Stimulated activated CD4-positive, alpha-beta T cell treated with anti-CD3 and anti-CD28 coated beads, Interleukin-4, amount 100 ng/mL, for 48 hours (primary cell): Measurements from ENCODE around the gene TMPRSS6.
"Not testable (repeated sequence)": the region's sequence is repeated elsewhere in the genome, so short reads cannot be mapped to it uniquely, and the experiment has no call there.

Experiments used
- DNase-seq, 2 donors: peaks; one replicate each; pipeline ENCODE4 v3.0.0-alpha.2; 2020; ENCODE audit warnings: low read depth in 2 of 2

The TMPRSS6 gene

DNA sequence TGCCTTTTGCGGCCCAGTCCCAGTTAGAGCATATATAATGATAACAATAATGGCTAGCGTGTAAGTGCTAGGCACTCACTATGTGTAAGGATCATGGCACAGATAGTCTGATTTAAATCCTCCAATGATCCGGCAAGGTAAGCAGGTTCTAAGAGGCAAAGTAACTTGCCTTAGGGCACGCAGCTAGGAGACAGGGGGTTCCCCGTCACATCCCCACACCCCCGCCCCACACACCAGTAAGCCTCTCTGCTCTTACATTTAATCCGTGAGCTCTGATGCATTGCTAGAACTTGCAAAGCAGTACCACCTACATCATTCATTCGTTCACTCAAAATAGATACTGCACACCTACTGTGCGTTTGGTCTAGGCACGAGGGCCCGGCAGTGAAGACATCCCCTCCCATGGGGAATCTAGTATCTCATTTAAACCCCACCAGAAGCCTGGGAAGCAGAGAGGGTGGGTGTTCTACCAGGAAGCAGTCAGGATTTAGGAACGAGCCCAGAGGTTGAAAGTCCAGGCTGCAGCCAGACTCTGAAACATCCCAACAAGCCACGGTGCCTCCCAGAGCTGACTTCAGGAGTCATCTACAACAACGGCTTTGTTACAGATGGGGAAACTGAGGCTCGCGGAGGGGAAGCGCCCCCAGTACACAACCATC lies 20.6 kb downstream of the TMPRSS6 start:
- DNase-seq: no peak

DNA sequence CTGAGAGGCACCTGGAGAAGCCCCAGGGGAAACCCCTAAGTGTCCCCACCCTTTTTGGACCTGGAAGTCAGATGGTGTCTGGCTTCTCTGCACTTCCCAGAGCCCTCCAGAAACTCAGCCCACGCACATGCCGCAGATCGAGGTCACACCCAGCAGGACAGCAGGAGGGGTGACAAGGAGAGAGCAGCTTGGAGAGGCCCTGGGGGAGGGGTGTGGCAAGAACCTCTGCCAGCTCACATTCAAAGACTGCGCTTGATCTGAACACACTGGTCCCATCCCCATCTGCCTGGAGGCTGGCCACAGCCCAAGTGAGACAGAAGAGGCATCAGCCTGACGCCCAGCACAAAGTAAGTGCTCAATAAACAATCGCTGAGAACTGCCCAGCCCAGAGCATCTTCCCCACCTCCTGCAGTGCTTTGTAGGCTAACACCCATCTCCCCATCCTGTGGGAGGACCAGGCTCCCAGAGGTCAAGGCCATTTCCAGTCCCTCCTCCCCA lies 21.4 kb downstream of the TMPRSS6 start:
- DNase-seq: peak in 1 of 2 donors; percentile 38

DNA sequence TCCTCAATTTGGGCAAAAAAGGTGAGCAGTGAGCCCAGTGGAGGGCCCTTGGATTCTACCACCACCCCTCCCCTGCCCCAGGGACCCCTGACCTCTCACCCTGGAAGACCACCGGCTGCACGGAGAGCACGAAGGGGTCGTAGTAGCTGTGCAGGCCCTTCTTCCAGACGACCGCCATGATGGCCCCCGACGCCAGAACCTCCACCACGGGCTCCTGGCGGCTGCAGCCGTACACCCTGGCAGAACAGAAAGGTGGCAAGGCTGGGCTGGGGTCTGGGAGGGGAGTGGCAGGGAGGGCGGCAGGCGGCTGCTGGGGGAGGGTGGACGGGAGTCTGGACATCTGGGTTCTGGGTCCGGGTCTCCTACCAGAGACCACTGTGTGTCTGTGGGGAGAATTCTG lies 23.3 kb downstream of the TMPRSS6 start:
- no peak for DNase-seq

DNA sequence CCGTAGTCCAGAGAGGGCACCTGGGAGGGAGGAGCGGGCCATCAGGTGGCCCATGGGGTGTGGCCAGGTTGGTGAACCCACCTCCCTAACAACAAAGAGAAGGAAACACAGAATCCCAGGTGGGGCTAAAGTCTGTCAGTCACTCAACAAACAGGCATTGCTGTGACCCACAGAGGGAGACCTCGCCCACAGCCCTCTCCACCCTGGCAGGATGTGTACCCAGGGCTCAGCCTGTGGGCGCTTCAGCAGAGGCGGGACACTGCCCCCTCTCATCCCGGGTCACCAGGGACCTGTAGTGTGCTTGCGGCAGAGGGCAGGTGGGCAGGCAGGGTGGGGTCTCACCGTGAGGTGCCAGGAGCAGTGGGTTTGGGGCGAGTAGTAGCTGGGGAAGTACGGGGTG lies 25.1 kb downstream of the TMPRSS6 start:
- no peak for DNase-seq

DNA sequence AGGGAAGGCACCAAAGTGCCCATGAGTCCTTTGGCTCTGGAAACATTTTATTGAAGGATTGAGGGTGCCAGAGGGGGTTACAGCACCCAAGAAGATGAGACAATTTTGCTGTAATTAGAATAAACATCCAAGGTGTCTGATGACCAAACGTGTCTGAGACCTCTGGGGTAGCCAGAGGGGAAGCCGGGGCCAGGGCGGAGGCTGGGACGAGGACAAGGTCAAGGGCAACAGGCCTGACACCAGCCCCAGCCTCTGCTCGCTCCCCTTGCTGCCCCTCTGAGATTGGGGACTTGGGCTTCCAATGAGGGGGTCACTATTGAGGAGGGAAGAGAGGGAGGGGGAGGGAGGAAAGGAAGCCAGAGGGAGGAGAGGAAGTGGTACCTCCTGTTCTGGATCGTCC lies 25.6 kb downstream of the TMPRSS6 start:
- DNase-seq: no peak

DNA sequence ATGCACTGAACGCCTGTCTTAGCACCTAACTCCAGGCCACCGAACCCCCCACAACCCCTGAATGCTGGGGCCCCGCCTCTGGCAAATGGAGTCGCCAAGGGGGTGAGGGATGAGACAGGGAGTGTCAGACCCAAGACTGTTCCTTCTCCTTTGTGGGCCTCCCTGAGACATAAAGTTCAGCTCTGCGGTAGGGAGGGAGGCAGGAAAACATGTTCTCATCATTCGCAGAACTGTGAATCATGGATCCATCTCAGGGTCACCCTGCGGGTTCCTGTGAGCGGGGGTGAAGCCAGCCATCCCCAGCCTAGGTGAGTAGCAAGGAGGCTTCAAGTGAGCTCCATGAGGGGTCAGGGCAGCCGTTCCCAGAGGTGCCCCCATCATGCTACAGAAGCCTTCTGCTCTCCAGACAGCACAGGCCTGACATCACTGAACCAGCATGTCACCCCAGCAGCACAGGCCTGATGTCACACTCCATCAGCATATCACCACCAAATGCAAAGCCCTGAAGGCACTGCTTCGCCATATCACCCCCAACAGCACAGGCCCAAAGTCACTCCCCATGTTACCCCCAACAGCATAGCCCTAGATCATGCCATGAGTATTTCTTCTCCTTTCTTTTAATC lies 27.2 kb downstream of the TMPRSS6 start:
- DNase-seq: peak in 1 of 2 donors; percentile 36

DNA sequence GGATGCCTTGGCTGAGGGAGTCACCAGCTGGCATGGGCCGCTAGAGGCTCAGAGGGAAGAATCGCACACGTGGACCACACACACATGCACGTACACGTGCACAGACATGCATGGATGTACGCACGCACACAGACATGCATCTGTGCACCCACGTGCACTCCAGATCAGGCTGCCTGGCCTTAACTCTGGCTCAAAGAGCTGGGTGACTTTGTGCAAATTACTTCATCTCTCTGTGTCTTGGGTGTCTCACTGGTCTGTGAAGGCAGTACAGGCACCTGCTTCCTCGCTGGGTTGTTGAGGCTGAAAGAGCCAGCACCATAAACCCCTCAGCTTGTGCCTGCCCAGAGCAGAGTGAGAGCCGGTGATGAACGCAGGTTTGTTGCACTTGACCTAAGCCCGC lies 28.7 kb downstream of the TMPRSS6 start:
- DNase-seq: no peak

DNA sequence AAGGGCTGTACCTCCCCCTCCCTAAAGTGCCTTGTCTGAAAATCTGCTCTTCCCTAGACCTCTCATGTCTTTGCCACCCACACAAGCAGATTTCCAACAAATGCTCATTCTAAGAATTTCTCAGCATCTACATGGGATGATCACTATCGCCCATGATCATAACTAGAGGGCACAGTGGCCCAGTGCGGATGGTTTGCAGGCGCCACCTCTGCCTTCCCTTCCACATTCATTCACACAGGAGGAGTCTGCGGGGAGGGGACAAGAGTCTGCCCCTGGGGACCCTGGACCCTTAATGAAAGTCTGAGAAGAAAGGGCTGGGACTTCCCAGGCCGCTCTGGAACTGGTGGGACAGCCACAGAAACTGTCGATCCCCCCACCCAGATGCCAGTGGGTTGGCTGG lies 29.1 kb downstream of the TMPRSS6 start:
- no peak for DNase-seq

DNA sequence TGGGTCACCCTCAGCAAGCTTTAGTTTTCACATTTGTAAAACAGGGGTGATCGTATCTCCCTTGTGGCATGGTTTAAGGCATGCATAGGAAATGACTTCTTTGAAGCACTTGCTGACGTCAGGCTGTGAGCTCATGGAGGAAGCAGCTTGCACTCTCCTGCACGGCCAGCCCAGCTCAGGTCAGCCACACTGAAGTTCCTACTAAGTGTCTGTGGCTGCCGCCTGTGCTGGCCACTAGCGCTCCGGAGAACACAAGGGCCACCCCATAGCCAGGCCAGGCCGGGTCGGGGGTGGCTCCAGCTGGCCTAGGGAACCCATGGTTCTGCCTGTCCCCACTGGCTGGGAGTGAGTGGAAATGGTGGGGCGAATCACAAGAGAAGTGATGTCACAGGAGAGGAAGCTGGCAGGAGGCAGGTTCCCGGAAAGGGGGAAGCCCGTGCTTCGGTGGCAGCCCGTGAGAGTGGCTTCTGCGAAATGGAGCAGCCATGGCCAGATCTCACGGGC lies 29.8 kb downstream of the TMPRSS6 start:
- peak; percentile 72 to 76 for DNase-seq

DNA sequence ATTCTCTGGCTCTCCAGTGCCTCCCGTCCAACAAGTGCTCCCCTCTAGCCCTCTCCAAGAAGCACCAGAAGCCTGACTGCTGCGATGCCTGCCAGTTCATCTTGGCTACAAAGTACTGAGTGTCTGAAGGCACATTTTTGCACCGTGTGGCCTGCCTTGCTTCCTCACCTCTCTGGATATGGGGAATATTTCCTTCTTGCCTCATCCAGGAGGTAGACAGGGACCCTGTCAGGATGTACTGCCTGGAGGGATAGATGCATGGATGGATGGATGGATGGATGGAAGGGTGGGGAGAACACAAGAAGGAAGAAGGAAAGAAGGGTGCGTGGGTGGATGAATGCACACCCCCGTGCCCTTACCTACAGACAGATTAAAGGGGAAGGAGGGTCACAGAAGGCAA lies 30.4 kb downstream of the TMPRSS6 start:
- no peak for DNase-seq

DNA sequence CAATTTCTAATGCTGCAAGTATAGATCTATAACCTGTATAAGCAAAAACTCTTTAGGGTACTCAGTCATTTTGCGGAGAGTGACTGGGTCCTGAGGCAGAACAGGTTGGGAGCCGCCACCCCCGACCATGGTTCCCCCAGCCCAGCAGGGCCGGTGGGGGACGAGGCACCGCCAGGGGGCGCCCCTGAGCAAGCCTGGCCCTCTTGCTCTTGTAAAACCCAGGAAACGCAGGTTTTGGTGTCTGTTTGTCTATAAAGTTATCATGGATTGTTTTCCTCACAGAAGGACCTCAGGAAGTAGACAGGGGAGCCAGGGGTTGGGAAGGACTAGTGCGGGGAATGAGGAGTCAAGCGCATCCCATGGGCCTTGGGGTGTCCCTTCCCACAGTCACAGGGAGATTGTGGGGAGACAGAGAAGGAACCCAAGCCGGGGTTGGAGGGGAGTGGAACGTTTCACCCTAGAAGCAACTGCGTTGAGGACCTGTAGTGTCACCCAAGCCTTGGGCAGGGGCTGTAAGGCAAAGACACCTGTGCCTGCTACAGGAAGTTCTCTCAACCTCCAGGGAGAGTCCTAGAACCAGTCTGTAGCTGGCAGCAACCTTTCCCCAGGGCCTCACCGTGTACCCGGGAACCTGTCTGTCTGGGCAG lies 31.6 kb downstream of the TMPRSS6 start:
- DNase-seq: peak; percentile 84 to 95

DNA sequence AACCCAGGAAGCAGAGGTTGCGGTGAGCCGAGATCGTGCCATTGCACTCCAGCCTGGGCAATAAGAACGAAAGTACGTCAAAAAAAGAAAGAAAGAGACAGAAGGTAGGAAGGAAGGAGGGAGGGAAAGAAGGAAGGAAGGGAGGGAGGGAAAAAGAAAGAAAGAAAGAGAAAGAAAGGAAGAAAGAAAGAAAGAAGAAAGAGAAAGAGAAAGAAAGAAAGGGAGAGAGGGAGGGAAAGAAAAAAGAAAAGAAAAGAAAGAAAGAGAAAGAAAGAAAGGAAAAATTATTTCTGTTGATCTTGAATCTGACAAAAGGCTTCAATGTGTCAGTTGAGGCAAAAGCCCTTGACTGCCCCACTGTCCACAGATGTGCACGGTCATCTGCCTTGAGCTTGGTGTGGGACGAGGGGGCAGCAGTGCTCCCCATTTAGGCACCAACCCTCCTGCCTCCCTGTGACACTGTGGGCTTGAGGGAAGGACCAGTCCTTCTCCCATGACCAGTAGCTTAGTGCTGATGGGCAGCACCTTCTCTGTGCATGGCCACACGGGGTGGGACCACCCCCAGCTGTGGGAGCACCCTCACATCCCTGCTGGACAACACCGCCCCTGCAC lies 33.6 kb downstream of the TMPRSS6 start:
- no peak for DNase-seq

DNA sequence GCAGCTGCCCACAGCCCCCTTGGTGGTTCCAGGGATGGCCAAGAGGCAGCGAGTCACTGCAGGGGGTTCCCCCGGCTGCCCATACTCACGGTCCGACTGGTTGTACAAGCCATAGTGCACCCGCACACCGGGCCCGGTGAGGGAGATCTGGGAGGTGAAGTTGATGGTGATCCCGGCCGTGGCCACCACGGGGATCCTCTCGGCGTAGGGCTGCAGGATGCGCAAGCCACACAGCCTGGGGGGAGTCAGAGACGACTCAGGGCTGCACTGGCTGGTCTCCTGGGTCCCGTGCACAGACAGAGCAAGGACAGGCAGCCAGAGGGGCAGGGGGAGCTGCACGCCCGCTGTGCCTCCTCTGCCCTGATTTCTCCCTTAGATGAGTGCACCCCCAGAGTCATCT lies 34.5 kb downstream of the TMPRSS6 start:
- no peak for DNase-seq

DNA sequence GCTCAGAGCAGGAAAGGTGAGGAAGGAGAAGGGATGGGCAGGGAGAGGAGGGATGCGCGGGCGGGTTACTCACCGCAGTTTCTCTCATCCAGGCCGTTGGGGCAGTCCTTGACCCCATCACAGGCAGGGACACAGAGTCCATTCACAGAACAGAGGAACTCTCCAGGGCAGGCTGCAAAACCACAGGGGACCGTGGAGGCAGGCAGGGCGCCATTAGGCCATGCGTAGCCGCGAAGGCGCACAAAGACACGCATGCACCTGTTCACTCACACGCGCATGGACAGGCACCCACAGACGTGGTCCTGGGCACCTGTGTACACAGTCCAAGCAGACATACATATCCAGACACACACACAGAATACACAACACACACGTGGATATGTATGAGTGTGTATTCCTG lies 35.0 kb downstream of the TMPRSS6 start:
- DNase-seq: no peak

DNA sequence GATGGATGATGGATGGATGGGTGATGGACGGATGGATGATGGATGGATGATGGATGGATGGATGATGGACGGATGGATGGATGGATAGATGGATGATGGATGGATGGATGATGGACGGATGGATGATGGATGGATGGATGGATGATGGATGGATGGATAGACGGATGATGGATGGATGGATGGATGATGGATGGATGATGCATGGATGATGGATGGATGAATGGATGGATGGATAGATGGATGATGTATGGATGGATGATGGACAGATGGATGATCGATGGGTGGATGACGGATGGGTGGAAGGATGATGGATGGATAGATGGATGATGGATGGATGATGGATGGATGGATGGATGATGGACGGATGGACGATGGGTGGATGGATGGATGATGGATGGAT lies 36.8 kb downstream of the TMPRSS6 start:
- DNase-seq: no peak

DNA sequence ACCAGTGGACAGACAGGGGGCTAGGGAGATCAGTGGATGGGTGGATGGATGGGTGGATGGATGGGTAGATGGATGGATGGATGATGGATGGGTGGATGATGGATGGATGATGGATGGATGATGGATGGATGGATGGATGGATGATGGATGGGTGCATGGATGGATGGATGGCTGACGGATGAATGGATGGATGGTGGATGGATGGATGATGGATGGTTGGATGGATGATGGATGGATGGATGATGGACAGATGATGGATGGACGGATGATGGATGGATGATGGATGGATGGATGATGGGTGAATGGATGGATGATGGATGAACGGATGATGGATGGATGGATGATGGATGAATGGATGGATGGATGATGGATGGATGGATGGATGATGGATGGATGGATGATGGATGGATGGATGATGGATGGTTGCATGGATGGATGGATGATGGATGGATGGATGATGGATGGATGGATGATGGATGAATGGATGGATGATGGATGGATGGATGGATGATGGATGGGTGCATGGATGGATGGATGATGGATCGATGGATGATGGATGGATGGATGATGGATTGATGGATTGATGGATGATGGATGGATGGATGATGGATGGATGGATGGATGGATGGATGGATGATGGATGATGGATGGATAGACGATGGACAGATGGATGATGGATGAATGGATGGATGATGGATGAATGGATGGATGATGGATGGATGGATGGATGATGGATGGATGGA lies 37.5 kb downstream of the TMPRSS6 start:
- not testable (repeated sequence) for DNase-seq

DNA sequence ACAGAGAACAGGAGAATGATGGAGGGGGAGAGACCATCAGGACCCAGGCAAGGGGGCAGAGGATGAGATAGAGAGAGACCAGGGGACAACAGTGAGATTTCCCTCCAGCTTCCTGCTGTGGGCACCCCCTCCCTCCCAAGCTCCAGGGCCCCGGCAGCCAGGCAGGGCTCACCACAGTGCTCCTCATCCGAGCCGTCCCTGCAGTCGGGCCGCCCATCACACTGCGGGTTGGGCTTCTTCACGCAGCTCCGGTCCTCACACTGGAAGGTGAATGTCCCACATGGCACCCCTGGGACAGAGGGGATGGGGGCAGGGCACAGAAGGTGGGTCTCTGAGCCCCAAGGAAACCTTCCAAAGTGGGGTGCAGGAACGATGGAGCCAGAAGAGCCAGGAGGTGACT lies 38.8 kb downstream of the TMPRSS6 start:
- no peak for DNase-seq

DNA sequence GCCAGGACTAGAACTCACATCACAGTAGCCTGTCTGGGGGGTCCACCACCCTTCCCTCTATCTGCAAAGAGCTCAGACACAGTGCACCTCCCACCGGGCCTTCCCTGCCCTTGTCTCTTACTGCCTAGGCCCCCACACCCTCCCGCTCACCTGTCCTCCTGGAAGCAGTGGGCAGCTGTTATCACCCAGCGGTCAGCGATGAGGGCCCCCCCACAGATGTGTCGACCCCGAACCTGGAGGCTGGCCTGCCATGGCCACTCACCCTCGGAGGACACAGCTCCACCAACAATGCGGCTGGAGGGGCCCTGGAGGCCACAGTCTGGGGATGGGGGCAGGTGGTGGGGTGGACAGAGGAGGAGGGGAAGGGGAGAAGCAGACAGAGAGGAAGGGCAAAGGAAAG lies 39.2 kb downstream of the TMPRSS6 start:
- DNase-seq: no peak

DNA sequence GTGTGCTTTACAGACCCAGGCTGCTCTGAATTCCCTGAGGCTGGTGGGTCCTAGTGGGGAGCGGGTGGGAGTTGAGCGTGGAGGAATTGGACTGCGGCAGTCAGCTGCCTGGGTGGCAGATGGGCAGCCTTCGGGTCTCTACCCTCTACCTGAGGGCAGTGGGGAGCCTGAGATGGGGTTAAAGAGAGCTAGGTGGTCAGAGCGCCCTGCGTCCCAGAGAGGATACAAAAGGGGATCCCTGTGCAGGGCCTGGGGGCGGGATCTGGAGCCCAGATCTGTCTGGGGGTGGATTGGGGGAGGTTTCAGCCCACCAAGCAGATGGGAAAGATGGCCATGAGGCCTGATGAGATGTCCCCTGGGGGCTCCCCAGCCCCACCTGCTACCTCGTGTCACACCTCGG lies 39.8 kb downstream of the TMPRSS6 start:
- DNase-seq: no peak

DNA sequence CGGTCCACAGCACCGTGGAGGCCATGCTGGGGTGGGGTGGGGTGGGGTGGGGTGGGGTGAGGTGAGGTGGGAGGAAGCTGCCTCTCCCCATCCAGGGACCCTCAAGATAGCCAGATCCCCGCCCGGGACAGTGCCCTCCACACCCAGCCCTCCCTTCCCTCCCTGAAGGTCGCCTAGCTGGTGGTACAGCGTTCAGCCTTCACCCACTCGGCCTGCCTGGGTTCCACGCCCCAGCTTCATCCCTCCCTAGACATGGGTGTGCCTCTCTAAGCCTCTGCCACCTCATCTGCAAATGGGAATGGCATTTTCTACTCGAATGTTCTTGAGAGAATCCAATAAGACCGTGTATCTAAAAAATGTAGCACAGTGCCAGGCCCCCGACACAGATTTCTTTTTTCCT lies 40.2 kb downstream of the TMPRSS6 start:
- DNase-seq: no peak

DNA sequence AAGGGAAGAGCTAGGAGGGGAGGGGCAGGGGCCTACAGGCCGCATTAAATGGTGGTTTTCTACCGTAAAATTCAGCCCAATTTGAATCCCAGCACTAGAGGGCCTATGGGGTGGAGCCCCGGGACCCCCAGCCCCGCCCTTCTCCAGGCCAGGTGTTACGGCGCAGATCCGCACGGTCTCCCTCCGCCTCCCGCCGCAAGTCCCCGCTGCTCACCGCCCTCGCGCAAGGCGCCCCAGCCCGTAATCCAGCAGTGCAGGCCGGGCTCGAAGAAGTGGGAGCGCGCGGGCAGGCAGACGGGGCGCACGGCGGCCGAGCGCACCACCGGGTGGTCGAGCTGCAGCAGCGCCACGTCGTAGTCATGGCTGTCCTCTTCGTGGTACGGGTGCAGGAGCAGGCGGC lies 40.7 kb downstream of the TMPRSS6 start:
- DNase-seq: no peak

DNA sequence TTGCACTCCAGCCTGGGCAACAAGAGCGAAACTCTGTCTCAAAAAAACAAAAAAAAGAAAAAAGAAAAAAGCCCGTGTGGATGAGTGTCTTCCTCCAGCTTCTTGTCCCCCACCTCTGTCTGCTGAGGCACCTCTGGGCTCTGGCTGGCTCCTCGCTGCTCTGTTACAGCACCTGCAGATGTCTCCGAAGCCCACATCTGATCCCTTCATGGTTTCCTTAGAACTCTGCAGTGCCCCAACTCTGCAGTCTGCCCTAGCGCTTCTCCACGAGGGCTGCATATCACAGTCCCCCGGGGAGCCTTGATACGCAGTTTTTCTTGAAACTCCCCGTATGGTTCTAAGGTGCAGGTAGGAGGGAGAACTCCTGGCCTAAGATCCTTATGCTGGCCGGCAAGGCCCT lies 42.1 kb downstream of the TMPRSS6 start:
- no peak for DNase-seq
